CD4-positive, alpha-beta T cell treated with Interleukin-1 beta for 1 hour (primary cell): ENCODE results near the gene MYOM3.

Experiments
- DNase-seq, 2 donors: peaks; one replicate each; pipeline ENCODE4 v3.0.0-alpha.2; 2020 to 2022

Gene MYOM3

GRCh38 chr1:24113641-24114033 lies 1.7 kb upstream of the MYOM3 start:
- no peak for DNase-seq

GRCh38 chr1:24111262-24111995 lies 506 bp downstream of the MYOM3 start:
- no peak for DNase-seq

- DNase-seq: no peak
These were observed 1.2 kb downstream of the MYOM3 start for GRCh38 chr1:24110642-24111261.

- DNase-seq: no peak
These were observed 2.1 kb downstream of the MYOM3 start for GRCh38 chr1:24109686-24110475.

GRCh38 chr1:24109166-24109483 lies 2.8 kb downstream of the MYOM3 start:
- DNase-seq: no peak

- DNase-seq: no peak
These were observed 3.4 kb downstream of the MYOM3 start for GRCh38 chr1:24108334-24109165.

- DNase-seq: no peak
These were observed 4.3 kb downstream of the MYOM3 start for GRCh38 chr1:24107462-24108138.

- DNase-seq: no peak
These were observed 6.4 kb downstream of the MYOM3 start for GRCh38 chr1:24105368-24106160.

- no peak for DNase-seq
These were observed 7.1 kb downstream of the MYOM3 start for GRCh38 chr1:24104854-24105253.

- DNase-seq: no peak
These were observed 8.1 kb downstream of the MYOM3 start for GRCh38 chr1:24103879-24104278.

GRCh38 chr1:24103408-24103807 lies 8.5 kb downstream of the MYOM3 start:
- DNase-seq: no peak

- no peak for DNase-seq
These were observed 9.0 kb downstream of the MYOM3 start for GRCh38 chr1:24102961-24103360.

GRCh38 chr1:24101796-24102586 lies 9.9 kb downstream of the MYOM3 start:
- no peak for DNase-seq

GRCh38 chr1:24100945-24101737 lies 10.8 kb downstream of the MYOM3 start:
- no peak for DNase-seq

GRCh38 chr1:24098943-24099638 lies 12.8 kb downstream of the MYOM3 start:
- no peak for DNase-seq

- DNase-seq: no peak
These were observed 13.8 kb downstream of the MYOM3 start for GRCh38 chr1:24098102-24098501.

- no peak for DNase-seq
These were observed 14.3 kb downstream of the MYOM3 start for GRCh38 chr1:24097663-24098062.

- no peak for DNase-seq
These were observed 15.2 kb downstream of the MYOM3 start for GRCh38 chr1:24096739-24097103.

- DNase-seq: no peak
These were observed 15.8 kb downstream of the MYOM3 start for GRCh38 chr1:24096009-24096738.
